Mammary epithelial cell (primary cell): ENCODE results near the gene CTAGE9.

Experiments used
- CTCF ChIP-seq, 2 donors: IDR thresholded peaks in 1 of 2; conservative IDR thresholded peaks in 1 of 2; 2 replicates each; pipeline ENCODE4 v1.5.1; 2011 to 2012; ENCODE audit warnings: inconsistent platforms in 2 of 2, low read length in 2 of 2, mild to moderate bottlenecking in 2 of 2, control low read depth in 1 of 2, low read depth in 1 of 2; ENCODE audit not compliant: insufficient read depth in 1 of 2; ENCODE audit errors: extremely low read depth in 1 of 2
- EZH2 ChIP-seq: IDR thresholded peaks from 2 replicates; pipeline ENCODE4 v1.6.1; 2012; ENCODE audit warnings: low read length, inconsistent platforms, borderline replicate concordance

GRCh38 chr6:131685266-131685780 lies 25.5 kb downstream of the CTAGE9 start:
- no peak for TF ChIP-seq CTCF (conservative IDR thresholded peaks at IDR 0.05 in 1 of 2, IDR thresholded peaks at IDR 0.05 in 1 of 2; ENCODE audit: extremely low read depth in 1 of 2, insufficient read depth in 1 of 2, low read depth in 1 of 2, low read length in 2 of 2)
- TF ChIP-seq EZH2 = no peak
